Osteocyte (in vitro differentiated cells): ENCODE data around the gene SNRNP70. TPM values are rescaled to one million over a fixed set of nuclear protein-coding genes. Genes with fewer than 3 reads are reported as not detected.
A peak's percentile ranks its signal among the peaks of the same experiment; 100 is the strongest.

ENCODE experiments used
- DNase-seq: peaks from one replicate; pipeline ENCODE4 v3.0.0; 2021; ENCODE audit warnings: mixed read lengths; ENCODE audit not compliant: unreplicated experiment; ENCODE audit errors: extremely low spot score
- H3K27ac Mint-ChIP-seq: one replicate; pipeline ENCODE4 v1.8.0; 2021; ENCODE audit warnings: mild to moderate bottlenecking, mixed read lengths; ENCODE audit not compliant: unreplicated experiment
- H3K27me3 Mint-ChIP-seq: one replicate; pipeline ENCODE4 v1.8.0; 2021; ENCODE audit warnings: mixed read lengths; ENCODE audit not compliant: unreplicated experiment
- H3K36me3 Mint-ChIP-seq: one replicate; pipeline ENCODE4 v1.8.0; 2021; ENCODE audit warnings: mixed read lengths; ENCODE audit not compliant: unreplicated experiment
- H3K4me1 Mint-ChIP-seq: one replicate; pipeline ENCODE4 v1.8.0; 2021; ENCODE audit warnings: mixed read lengths; ENCODE audit not compliant: unreplicated experiment
- H3K4me3 Mint-ChIP-seq: one replicate; pipeline ENCODE4 v1.8.0; 2021; ENCODE audit warnings: mild to moderate bottlenecking, moderate library complexity, mixed read lengths; ENCODE audit not compliant: unreplicated experiment
- H3K9me3 Mint-ChIP-seq: one replicate; pipeline ENCODE4 v1.8.0; 2021; ENCODE audit warnings: mixed read lengths; ENCODE audit not compliant: unreplicated experiment
- total RNA-seq: library from RNA; stranded (reverse); gene quantifications from 2 replicates; pipeline ENCODE4 v1.2.1, GENCODE V29; 2021
- TF ChIP-seq, protein P1 (sequence below): fragments of 200-600 bp; sonication (generic); IDR thresholded peaks from 2 replicates; pipeline ENCODE4 v1.5.0; 2021; ENCODE audit warnings: antibody characterized with exemption, mild to moderate bottlenecking, moderate library complexity

SNRNP70 gene
- total RNA-seq, 1 donor from 2014 or later, result 286 TPM

DNA sequence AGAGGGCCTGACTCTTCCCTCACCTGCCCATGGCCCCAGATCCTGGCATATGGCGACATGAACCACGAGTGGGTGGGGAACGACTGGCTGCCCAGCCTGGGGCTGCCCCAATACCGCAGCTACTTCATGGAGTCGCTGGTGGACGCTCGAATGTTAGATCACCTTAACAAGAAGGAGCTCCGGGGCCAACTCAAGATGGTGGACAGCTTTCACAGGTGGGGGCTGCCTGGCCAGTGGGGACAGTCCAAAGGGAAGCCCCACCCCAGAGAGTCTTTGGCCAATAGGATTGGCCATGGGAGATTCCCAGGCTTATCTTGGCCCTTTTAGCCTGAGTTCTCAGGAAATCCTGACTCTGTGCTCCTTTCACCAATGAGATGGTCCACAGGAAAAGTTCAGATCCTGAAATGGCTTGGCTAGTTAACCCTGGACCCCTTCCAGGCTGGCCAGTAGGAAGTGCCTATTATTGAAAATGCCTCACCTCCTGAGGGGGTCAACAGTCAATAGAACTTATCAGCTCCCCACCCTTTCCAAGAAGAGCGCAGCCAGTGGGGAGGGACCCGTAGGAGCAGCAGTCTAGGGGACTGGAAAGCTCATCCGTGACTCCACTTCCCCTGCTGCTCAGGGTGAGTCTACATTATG is 62.9 kb downstream of the SNRNP70 start:
- Mint-ChIP-seq H3K27me3 (no peaks in the 10 kb centered on the region), H3K4me3 (peak overlapping the region; percentile 60), H3K27ac (no peak overlapping the region), H3K9me3 (no peaks in the 10 kb centered on the region), H3K36me3 (no peaks in the 10 kb centered on the region), H3K4me1 (peaks cover 23% of the 10 kb centered on the region)
- TF ChIP-seq, protein P1, sequence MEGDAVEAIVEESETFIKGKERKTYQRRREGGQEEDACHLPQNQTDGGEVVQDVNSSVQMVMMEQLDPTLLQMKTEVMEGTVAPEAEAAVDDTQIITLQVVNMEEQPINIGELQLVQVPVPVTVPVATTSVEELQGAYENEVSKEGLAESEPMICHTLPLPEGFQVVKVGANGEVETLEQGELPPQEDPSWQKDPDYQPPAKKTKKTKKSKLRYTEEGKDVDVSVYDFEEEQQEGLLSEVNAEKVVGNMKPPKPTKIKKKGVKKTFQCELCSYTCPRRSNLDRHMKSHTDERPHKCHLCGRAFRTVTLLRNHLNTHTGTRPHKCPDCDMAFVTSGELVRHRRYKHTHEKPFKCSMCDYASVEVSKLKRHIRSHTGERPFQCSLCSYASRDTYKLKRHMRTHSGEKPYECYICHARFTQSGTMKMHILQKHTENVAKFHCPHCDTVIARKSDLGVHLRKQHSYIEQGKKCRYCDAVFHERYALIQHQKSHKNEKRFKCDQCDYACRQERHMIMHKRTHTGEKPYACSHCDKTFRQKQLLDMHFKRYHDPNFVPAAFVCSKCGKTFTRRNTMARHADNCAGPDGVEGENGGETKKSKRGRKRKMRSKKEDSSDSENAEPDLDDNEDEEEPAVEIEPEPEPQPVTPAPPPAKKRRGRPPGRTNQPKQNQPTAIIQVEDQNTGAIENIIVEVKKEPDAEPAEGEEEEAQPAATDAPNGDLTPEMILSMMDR, result no peak
- DNase-seq, result no peak

DNA sequence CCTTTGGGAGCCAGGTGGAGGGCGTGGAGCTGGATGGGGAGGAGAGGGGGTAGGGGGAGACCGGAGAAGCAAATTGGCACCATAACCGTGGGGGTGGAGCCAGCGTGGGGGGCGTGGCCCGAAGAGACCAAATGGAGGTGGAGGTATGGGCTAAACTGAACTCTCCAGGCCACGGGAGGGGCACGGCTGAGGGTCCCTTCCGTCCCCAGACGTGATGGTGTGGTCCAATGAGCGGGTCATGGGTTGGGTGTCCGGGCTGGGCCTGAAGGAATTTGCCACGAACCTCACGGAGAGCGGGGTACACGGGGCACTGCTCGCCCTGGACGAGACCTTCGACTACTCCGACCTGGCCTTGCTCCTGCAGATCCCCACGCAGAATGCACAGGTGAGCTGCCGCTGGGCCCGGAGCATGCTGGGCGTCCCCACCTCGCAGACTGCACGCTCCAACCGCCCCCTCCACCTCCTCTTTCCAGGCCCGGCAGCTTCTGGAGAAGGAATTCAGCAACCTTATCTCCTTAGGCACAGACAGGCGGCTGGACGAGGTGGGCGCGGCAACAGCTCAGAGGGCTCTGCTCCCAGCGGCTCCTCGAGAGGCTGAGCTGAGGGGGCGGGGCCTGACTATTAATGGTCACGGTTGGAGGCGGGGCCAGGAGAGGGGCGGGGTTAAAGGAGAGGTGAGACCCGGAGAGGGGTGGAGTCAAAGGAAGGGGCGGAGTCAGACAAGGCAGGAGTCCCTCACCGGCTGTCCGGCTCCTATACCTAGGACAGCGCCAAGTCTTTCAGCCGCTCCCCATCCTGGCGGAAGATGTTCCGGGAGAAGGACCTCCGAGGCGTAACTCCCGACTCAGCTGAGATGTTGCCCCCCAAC is 63.8 kb downstream of the SNRNP70 start:
- DNase-seq, result peak; percentile 99
- TF ChIP-seq, protein P1, result no peak
- Mint-ChIP-seq H3K27ac (peak overlapping the region; percentile 86), H3K27me3 (no peaks in the 10 kb centered on the region), H3K4me3 (peak overlapping the region; percentile 93), H3K4me1 (peaks cover 22% of the 10 kb centered on the region), H3K36me3 (no peaks in the 10 kb centered on the region), H3K9me3 (no peaks in the 10 kb centered on the region)

GRCh38 chr19:49149652-49150105 is 64.4 kb downstream of the SNRNP70 start:
- Mint-ChIP-seq H3K4me3 (peak overlapping the region; percentile 93), H3K27ac (peak overlapping the region; percentile 86), H3K9me3 (peaks cover 2% of the 10 kb centered on the region), H3K4me1 (peaks cover 22% of the 10 kb centered on the region), H3K27me3 (no peaks in the 10 kb centered on the region), H3K36me3 (no peaks in the 10 kb centered on the region)
- DNase-seq, result peak; percentile 92
- TF ChIP-seq, protein P1, result no peak

DNA sequence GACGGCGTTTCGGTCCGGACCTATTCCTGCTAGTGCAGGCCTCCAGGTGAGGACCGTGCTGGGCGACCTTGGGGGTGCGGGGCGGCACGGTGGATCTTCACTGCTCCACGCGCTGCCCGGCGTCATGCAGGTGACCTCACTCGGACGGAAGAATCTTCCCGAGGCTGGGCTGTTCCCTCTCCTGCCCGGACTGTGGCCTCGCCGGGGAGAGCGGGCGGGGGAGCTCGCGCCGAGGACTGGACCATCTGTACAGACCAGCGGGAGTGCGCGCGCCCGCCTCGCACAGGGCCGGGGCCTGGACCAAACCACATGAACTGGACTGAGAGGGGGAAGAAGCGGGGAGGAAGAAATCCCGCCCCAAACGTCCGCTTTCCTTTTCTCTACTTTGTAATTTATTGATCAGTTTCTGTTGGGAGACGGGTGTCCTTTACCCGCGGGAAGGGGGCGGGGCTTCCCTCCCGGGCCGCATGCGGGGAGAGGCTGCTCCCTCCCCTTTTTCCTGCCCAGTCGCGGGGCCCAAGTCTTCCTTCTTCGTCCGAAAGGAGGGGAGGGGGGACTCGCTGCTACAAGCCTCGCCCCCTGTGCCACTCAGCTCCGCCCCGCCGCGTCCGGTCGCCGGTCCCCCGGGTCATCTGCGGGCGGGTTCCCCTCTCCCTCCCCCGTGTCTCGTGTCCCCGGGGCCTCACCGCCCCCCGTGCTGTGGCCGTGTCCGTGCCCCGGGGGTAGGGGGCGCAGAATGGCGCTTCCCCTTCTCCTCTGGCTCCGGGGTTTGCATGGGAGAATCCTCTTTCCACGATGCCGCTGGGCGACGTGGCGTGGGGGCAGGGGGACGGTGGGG is 65.1 kb downstream of the SNRNP70 start:
- peak overlapping the region; percentile 86 for H3K27ac Mint-ChIP-seq
- no peaks in the 10 kb centered on the region for H3K36me3 Mint-ChIP-seq
- DNase-seq, result peak; percentile 94

More for the DNA sequence above, 65.1 kb downstream of the SNRNP70 start:
- TF ChIP-seq, protein P1, result no peak
- peak overlapping the region; percentile 93 for H3K4me3 Mint-ChIP-seq
- H3K9me3 Mint-ChIP-seq, result peaks cover 3% of the 10 kb centered on the region
- no peaks in the 10 kb centered on the region for H3K27me3 Mint-ChIP-seq
- H3K4me1 Mint-ChIP-seq, result peaks cover 22% of the 10 kb centered on the region
